ENCODE results near the gene TBC1D22A.

Gene TBC1D22A

GRCh38 chr22:47062126-47062525, 299.7 kb downstream of the TBC1D22A start:
- Histone ChIP-seq H3K4me3 (no peak overlapping the region), H3K36me3 (peaks cover 0 to 56% (median 25%) of the 10 kb centered on the region in 3 donors), H3K27me3 (no peaks in the 10 kb centered on the region), H3K27ac (no peak overlapping the region), H3K4me1 (no peaks in the 10 kb centered on the region), H3K9me3 (no peaks in the 10 kb centered on the region)
- DNase-seq, result no peak
- TF ChIP-seq CTCF (IDR thresholded peaks at IDR 0.05), result no peak
- intact Hi-C loops (cut with DNase I; ENCODE audit: low total_unique reads), result no loop called here

- Histone ChIP-seq H3K36me3 (peaks cover 0 to 56% (median 25%) of the 10 kb centered on the region in 3 donors), H3K9me3 (no peaks in the 10 kb centered on the region), H3K4me3 (no peak overlapping the region), H3K27me3 (no peaks in the 10 kb centered on the region), H3K4me1 (no peaks in the 10 kb centered on the region), H3K27ac (no peak overlapping the region)
- DNase-seq, result peak in 1 of 2 donors; percentile 53
- TF ChIP-seq CTCF (IDR thresholded peaks at IDR 0.05), result no peak
- intact Hi-C loops (cut with DNase I; ENCODE audit: low total_unique reads), result no loop called here
Measured at GRCh38 chr22:47063071-47063509, 300.6 kb downstream of the TBC1D22A start.

- intact Hi-C loops (cut with DNase I; ENCODE audit: low total_unique reads), result no loop called here
- no peak for TF ChIP-seq CTCF (IDR thresholded peaks at IDR 0.05)
- no peak for DNase-seq
- Histone ChIP-seq H3K4me3 (no peak overlapping the region), H3K27ac (no peak overlapping the region), H3K27me3 (no peaks in the 10 kb centered on the region), H3K36me3 (peaks cover 0 to 52% (median 25%) of the 10 kb centered on the region in 3 donors), H3K9me3 (no peaks in the 10 kb centered on the region), H3K4me1 (no peaks in the 10 kb centered on the region)
Measured at GRCh38 chr22:47063606-47064005, 301.2 kb downstream of the TBC1D22A start.

- no peaks in the 10 kb centered on the region for H3K4me1 ChIP-seq
- no peak for TF ChIP-seq CTCF (IDR thresholded peaks at IDR 0.05)
Measured at GRCh38 chr22:47064016-47064415, 301.6 kb downstream of the TBC1D22A start.

GRCh38 chr22:47064416-47064815, 302.0 kb downstream of the TBC1D22A start:
- no peaks in the 10 kb centered on the region for H3K4me1 ChIP-seq
- peak in 1 of 2 donors; percentile 13 for DNase-seq
- H3K27me3 ChIP-seq, result no peaks in the 10 kb centered on the region
- intact Hi-C loops (cut with DNase I; ENCODE audit: low total_unique reads), result no loop called here
- no peak for TF ChIP-seq CTCF (IDR thresholded peaks at IDR 0.05)
- peaks cover 0 to 44% (median 22%) of the 10 kb centered on the region in 3 donors for H3K36me3 ChIP-seq
- H3K9me3 ChIP-seq, result no peaks in the 10 kb centered on the region
- H3K4me3 ChIP-seq, result no peak overlapping the region
- H3K27ac ChIP-seq, result no peak overlapping the region

More at GRCh38 chr22:47064016-47064415, 301.6 kb downstream of the TBC1D22A start:
- H3K9me3 ChIP-seq, result no peaks in the 10 kb centered on the region
- H3K27ac ChIP-seq, result no peak overlapping the region
- H3K4me3 ChIP-seq, result no peak overlapping the region
- intact Hi-C loops (cut with DNase I; ENCODE audit: low total_unique reads), result no loop called here
- no peaks in the 10 kb centered on the region for H3K27me3 ChIP-seq
- DNase-seq, result peak in 1 of 2 donors; percentile 38
- H3K36me3 ChIP-seq, result peaks cover 0 to 48% (median 23%) of the 10 kb centered on the region in 3 donors
